GM13976 (cell line): Measurements from ENCODE around the gene RAD51B.

ENCODE experiments used
- DNase-seq: peaks from one replicate; pipeline ENCODE4 v3.0.0; 2012; ENCODE audit warnings: low spot score
- CTCF ChIP-seq: IDR thresholded peaks from 2 replicates; pipeline ENCODE4 v1.5.1; 2012; ENCODE audit warnings: borderline replicate concordance, mild to moderate bottlenecking; ENCODE audit not compliant: insufficient read depth; ENCODE audit errors: extremely low read depth, missing control alignments, control extremely low read depth
- in situ Hi-C: fragments of 300-500 bp; cut with MboI; formaldehyde crosslinking; loops from one replicate; pipeline ENCODE4 v1.12.0; 2022; ENCODE audit warnings: low sequenced_read_pairs, mixed read lengths, inconsistent platforms; ENCODE audit not compliant: unreplicated experiment

The RAD51B gene

DNA sequence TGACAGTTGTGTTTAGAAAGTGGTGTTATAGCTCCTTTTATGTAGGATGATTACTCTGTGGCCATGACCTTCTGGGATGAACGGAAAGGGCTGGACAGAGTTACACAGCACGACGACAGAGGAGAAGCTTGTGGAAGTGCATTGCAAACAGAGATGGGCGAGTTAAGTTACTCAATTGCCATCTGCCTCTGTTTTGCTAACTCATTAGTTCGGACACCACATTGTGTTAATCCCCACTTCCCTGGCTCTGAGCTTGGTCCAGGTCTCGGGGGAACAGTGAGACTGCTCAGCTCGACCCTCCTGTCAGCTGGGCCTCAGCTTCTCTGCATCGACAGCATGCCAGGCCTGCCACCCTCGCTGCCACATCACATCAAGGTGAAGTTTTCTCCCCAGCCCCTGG is 565.3 kb downstream of the RAD51B start:
- in situ Hi-C loops: no loop called here
- no peak for DNase-seq
- no peak for TF ChIP-seq CTCF

DNA sequence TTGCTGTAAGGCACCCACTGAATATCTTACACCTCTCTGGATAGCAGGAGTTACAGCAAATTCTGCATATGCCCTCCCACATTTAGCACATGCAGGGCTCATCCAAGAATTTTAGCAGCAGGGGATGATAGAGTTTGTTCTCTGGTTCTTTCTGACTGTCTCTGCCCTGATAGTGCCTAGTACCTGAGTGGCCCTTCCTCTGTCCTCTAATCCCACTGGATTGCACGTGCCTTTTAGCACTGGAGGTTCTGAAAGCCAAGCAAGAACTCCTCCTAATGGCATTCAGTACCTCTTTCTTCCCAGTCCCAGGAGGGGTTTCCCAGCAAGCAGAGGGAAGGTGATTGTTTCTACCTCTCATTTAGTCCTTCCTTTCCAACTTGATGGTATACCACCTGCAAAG is 566.9 kb downstream of the RAD51B start:
- in situ Hi-C loops: no loop called here
- DNase-seq: no peak
- no peak for TF ChIP-seq CTCF

GRCh38 chr14:68386950-68387779 is 567.6 kb downstream of the RAD51B start:
- in situ Hi-C loops: no loop called here
- DNase-seq: no peak

DNA sequence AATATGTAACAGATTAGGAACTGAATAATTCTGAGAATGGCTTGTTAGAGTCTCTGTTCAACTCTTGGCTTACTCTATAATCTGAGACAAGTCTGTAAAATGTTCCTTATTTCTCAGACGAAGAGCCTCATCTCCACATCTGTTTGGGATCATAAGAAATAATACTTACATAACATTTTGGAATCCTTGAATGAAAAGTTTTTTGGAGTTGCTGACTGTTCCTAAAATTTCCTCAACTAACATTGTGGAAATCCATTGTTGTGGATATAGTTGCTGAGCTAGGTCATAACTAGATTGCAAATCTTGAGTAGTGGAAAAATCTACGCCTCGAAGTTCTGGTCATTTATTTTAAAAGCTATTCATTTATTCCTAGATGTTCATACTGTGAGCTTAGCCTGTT is 570.4 kb downstream of the RAD51B start:
- no peak for TF ChIP-seq CTCF
- no peak for DNase-seq
- in situ Hi-C loops: no loop called here

More at GRCh38 chr14:68386950-68387779, 567.6 kb downstream of the RAD51B start:
- TF ChIP-seq CTCF: no peak

- in situ Hi-C loops: no loop called here
- no peak for DNase-seq
Observed at GRCh38 chr14:68390741-68391140, 571.2 kb downstream of the RAD51B start.

GRCh38 chr14:68391311-68392014 is 571.9 kb downstream of the RAD51B start:
- DNase-seq: no peak
- in situ Hi-C loops: no loop called here
- no peak for TF ChIP-seq CTCF

More at GRCh38 chr14:68390741-68391140, 571.2 kb downstream of the RAD51B start:
- no peak for TF ChIP-seq CTCF
